Measurements from ENCODE around the gene FAAP100.
"Not testable (repeated sequence)": the region's sequence is repeated elsewhere in the genome, so short reads cannot be mapped to it uniquely, and the experiment has no call there.

The FAAP100 gene

GRCh38 chr17:81535480-81536298 lies 16.5 kb downstream of the FAAP100 start:
- H3K4me2 ChIP-seq (ENCODE audit: low read length) = no peak overlapping the region
- H3K27me3 ChIP-seq (ENCODE audit: control insufficient read depth, insufficient read depth, low read length) = peaks cover 17% of the 10 kb centered on the region
- H3K9me3 ChIP-seq (replicated peaks; ENCODE audit: low read length) = no peaks in the 10 kb centered on the region
- H3K4me3 ChIP-seq (ENCODE audit: low read length) = no peak overlapping the region
- peaks cover 12% of the 10 kb centered on the region for H3K36me3 ChIP-seq (ENCODE audit: insufficient read depth, low read length)
- peaks cover 5% of the 10 kb centered on the region for H3K4me1 ChIP-seq (ENCODE audit: control insufficient read depth, insufficient read depth, low read length)
- no peak overlapping the region for H3K9ac ChIP-seq (ENCODE audit: low read depth, low read length)

DNA sequence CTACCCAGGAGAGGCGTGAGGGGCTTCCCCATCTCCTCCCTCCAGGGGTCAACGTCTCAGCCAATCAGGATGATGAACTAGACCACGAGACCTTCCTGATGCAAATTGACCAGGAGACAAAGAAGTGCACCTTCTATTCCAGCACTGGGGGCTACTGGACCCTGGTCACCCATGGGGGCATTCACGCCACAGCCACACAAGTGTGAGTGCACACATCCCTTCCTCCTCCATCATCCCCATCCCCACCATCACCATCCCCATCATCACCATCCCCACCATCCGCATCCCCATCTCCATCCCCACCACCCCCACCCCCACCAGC lies 17.2 kb downstream of the FAAP100 start:
- Histone ChIP-seq H3K9ac (ENCODE audit: low read depth, low read length) (no peak overlapping the region), H3K27me3 (ENCODE audit: control insufficient read depth, insufficient read depth, low read length) (peaks cover 17% of the 10 kb centered on the region), H3K4me3 (ENCODE audit: low read length) (no peak overlapping the region), H3K9me3 (replicated peaks; ENCODE audit: low read length) (no peaks in the 10 kb centered on the region), H3K4me2 (ENCODE audit: low read length) (no peak overlapping the region), H3K4me1 (ENCODE audit: control insufficient read depth, insufficient read depth, low read length) (peaks cover 5% of the 10 kb centered on the region), H3K36me3 (ENCODE audit: insufficient read depth, low read length) (peaks cover 6% of the 10 kb centered on the region)

DNA sequence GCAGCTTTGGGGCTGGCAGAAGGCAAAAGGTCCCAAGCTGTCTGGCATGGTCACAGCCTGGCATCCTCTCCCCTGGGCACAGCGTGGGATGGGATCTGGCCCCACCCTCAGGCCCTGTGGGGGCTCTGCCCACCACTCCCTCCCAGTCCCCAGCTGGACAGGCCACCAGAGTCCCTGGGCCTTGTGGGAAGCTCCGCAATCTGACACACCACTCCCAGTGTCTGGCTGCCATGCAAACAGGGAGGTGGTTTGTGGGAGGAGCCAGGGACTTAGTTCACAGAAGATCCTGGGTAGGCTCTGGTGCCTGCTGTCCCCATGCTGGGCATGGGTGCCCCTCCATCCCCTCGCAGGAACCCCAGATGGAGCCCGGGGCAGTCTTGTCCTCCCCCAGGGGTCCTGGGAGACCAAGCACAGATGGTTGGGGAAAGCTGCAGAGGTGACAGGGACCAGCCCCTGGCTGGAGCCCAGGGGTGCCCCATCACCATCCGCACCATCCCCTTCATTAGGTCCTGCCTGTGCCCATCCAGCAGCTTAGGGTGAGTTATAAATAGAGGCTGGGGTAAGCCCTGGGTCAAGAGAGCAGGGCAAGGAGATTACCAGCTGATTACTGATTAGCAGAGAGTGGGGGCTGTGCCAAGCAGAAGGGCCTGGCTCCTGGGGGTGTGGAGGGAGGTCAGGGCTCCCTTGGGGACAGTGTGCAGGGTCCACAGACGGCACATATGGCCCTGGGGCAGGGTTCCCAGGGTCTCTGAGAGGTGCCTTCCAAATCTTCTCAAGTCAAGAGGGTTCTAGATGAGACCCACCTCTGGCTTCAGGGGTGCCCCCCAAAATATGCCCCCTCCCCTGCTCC lies 17.8 kb downstream of the FAAP100 start:
- peaks cover 17% of the 10 kb centered on the region for H3K27me3 ChIP-seq (ENCODE audit: control insufficient read depth, insufficient read depth, low read length)
- H3K4me3 ChIP-seq (ENCODE audit: low read length) = no peak overlapping the region
- peaks cover 5% of the 10 kb centered on the region for H3K4me1 ChIP-seq (ENCODE audit: control insufficient read depth, insufficient read depth, low read length)
- H3K9me3 ChIP-seq (replicated peaks; ENCODE audit: low read length) = no peaks in the 10 kb centered on the region
- H3K9ac ChIP-seq (ENCODE audit: low read depth, low read length) = no peak overlapping the region
- H3K36me3 ChIP-seq (ENCODE audit: insufficient read depth, low read length) = peaks cover 3% of the 10 kb centered on the region
- H3K4me2 ChIP-seq (ENCODE audit: low read length) = no peak overlapping the region

DNA sequence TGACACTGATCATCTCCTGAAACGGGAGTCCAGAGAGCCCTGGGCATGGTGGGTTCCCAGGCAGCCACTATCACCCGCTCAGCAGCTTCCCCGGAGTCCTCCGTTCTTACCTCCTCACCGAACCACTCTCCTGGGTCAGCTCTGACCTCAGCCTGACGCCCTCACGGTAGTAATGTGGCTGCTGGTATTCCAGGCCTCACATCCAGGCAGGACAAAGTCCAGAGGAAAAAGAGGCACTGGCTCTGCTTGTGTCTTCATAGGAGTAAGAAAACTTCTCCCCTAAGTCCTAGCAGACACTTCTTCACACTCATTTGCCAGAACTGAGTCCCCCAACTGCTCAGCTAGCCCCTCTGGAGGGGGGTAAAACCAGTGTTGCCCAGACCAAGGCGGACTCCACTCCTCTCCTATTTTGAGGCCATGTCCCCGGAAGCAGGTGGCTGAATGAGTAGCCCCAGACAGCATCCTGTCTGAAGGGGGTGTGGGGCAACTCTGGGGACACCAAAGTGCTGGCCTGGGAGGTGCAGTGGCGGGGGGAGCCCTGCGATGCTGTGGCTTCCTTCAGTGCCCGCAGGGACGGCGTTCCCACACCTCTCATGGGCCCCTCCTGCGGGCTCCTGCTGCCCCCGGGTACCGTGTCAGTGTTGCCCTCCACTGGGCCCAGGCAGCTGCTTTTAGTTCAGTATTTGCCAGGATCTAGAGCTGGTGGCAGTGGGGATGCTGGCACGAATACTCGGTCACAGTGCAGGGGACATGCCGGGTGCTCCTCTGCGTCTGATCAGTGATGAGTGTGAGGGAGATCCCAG lies 18.6 kb downstream of the FAAP100 start:
- H3K27me3 ChIP-seq (ENCODE audit: control insufficient read depth, insufficient read depth, low read length) = peaks cover 25% of the 10 kb centered on the region
- no peak overlapping the region for H3K9ac ChIP-seq (ENCODE audit: low read depth, low read length)
- no peaks in the 10 kb centered on the region for H3K9me3 ChIP-seq (replicated peaks; ENCODE audit: low read length)

DNA sequence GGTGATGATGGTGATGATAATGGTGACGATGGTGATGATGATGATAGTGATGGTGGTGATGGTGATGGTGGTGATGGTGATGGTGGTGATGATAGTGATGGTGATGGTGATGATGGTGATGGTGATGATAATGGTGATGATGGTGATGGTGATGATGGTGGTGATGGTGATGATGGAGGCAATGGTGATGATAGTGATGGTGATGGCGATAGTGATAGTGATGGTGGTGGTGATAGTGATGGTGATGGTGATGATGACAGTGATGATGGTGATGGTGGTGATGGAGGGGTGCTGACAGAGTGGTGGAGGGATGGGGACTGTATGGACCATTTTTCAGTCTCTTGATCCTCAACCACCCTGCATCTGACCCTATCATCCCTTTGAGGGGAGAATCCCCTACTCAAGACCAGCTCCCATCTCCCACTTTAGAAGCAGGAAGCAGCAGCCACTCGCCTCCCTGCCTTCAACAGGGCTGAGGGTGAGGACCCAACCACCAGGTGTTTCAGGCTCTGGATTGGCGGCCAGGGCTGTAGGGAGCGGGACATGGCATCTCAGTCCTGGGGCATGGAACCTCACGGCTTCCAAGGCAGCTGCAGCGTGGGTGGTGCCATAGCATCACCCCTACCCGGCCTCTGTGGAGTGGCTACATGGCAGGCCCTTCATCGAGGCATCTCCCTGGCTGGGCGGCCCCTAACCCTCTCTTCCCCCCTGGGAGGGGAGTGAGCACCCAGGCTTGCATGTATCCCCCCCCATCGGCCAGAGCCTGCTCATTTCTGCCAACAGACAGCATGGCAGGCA lies 19.5 kb downstream of the FAAP100 start:
- no peak overlapping the region for H3K4me3 ChIP-seq (ENCODE audit: low read length)
- H3K4me1 ChIP-seq (ENCODE audit: control insufficient read depth, insufficient read depth, low read length) = peaks cover 9% of the 10 kb centered on the region
- H3K9ac ChIP-seq (ENCODE audit: low read depth, low read length) = no peak overlapping the region
- peaks cover 32% of the 10 kb centered on the region for H3K27me3 ChIP-seq (ENCODE audit: control insufficient read depth, insufficient read depth, low read length)
- no peak overlapping the region for H3K4me2 ChIP-seq (ENCODE audit: low read length)
- no peaks in the 10 kb centered on the region for H3K36me3 ChIP-seq (ENCODE audit: insufficient read depth, low read length)
- no peaks in the 10 kb centered on the region for H3K9me3 ChIP-seq (replicated peaks; ENCODE audit: low read length)

More for the DNA sequence above, 18.6 kb downstream of the FAAP100 start:
- Histone ChIP-seq H3K4me2 (ENCODE audit: low read length) (no peak overlapping the region), H3K36me3 (ENCODE audit: insufficient read depth, low read length) (peaks cover 3% of the 10 kb centered on the region), H3K4me1 (ENCODE audit: control insufficient read depth, insufficient read depth, low read length) (peaks cover 5% of the 10 kb centered on the region), H3K4me3 (ENCODE audit: low read length) (no peak overlapping the region)

GRCh38 chr17:81531998-81532404 lies 20.2 kb downstream of the FAAP100 start:
- not testable (repeated sequence) for H3K4me3 ChIP-seq (ENCODE audit: low read length); H3K4me2 ChIP-seq (ENCODE audit: low read length); H3K9ac ChIP-seq (ENCODE audit: low read depth, low read length); H3K9me3 ChIP-seq (replicated peaks; ENCODE audit: low read length); H3K36me3 ChIP-seq (ENCODE audit: insufficient read depth, low read length)
- peaks cover 11% of the 10 kb centered on the region for H3K4me1 ChIP-seq (ENCODE audit: control insufficient read depth, insufficient read depth, low read length)
- H3K27me3 ChIP-seq (ENCODE audit: control insufficient read depth, insufficient read depth, low read length) = peaks cover 33% of the 10 kb centered on the region

- Histone ChIP-seq H3K4me1 (ENCODE audit: control insufficient read depth, insufficient read depth, low read length) (peaks cover 11% of the 10 kb centered on the region), H3K27me3 (ENCODE audit: control insufficient read depth, insufficient read depth, low read length) (peaks cover 23% of the 10 kb centered on the region)
- not testable (repeated sequence) for H3K4me3 ChIP-seq (ENCODE audit: low read length); H3K9me3 ChIP-seq (replicated peaks; ENCODE audit: low read length); H3K9ac ChIP-seq (ENCODE audit: low read depth, low read length); H3K36me3 ChIP-seq (ENCODE audit: insufficient read depth, low read length); H3K4me2 ChIP-seq (ENCODE audit: low read length)
These were observed 21.1 kb downstream of the FAAP100 start for GRCh38 chr17:81531013-81531412.

DNA sequence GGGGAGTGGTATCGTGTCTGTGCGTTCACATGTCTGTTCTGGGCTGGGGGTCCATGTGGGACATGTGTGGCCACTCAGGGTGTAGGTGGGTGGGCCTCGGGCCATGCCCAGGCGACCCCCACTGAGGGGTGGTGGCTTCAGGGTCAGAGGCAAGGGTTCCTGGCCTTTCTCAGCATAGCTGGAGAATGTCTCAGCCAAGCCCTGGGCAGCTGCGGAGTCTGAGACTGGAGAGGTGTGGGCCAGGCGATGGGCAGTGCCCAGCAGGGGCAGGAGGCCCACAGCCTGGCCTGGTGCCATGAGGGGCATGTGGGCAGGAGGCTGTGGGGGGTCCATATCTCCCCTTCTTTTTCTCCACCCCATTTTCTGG lies 22.7 kb downstream of the FAAP100 start:
- H3K27me3 ChIP-seq (ENCODE audit: control insufficient read depth, insufficient read depth, low read length) = peaks cover 26% of the 10 kb centered on the region
- no peak overlapping the region for H3K9ac ChIP-seq (ENCODE audit: low read depth, low read length)
- H3K9me3 ChIP-seq (replicated peaks; ENCODE audit: low read length) = no peaks in the 10 kb centered on the region

GRCh38 chr17:81528651-81529436 lies 23.3 kb downstream of the FAAP100 start:
- H3K9me3 ChIP-seq (replicated peaks; ENCODE audit: low read length) = no peaks in the 10 kb centered on the region
- no peak overlapping the region for H3K4me3 ChIP-seq (ENCODE audit: low read length)
- no peaks in the 10 kb centered on the region for H3K36me3 ChIP-seq (ENCODE audit: insufficient read depth, low read length)
- H3K4me1 ChIP-seq (ENCODE audit: control insufficient read depth, insufficient read depth, low read length) = peaks cover 10% of the 10 kb centered on the region
- no peak overlapping the region for H3K9ac ChIP-seq (ENCODE audit: low read depth, low read length)
- no peak overlapping the region for H3K4me2 ChIP-seq (ENCODE audit: low read length)
- peaks cover 28% of the 10 kb centered on the region for H3K27me3 ChIP-seq (ENCODE audit: control insufficient read depth, insufficient read depth, low read length)

More for the DNA sequence above, 22.7 kb downstream of the FAAP100 start:
- Histone ChIP-seq H3K4me1 (ENCODE audit: control insufficient read depth, insufficient read depth, low read length) (peaks cover 11% of the 10 kb centered on the region), H3K36me3 (ENCODE audit: insufficient read depth, low read length) (no peaks in the 10 kb centered on the region), H3K4me3 (ENCODE audit: low read length) (no peak overlapping the region), H3K4me2 (ENCODE audit: low read length) (no peak overlapping the region)

DNA sequence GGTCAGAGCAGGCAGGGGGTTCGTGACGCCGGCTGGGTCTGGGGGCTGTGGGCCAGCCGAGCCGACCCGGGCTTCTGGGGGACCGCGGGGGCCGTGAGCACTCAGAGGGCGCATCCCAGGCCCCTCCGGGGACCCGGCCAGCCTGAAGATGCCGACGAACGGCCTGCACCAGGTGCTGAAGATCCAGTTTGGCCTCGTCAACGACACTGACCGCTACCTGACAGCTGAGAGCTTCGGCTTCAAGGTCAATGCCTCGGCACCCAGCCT lies 23.8 kb downstream of the FAAP100 start:
- Histone ChIP-seq H3K4me1 (ENCODE audit: control insufficient read depth, insufficient read depth, low read length) (peaks cover 14% of the 10 kb centered on the region), H3K4me3 (ENCODE audit: low read length) (no peak overlapping the region), H3K9ac (ENCODE audit: low read depth, low read length) (no peak overlapping the region), H3K4me2 (ENCODE audit: low read length) (no peak overlapping the region), H3K9me3 (replicated peaks; ENCODE audit: low read length) (no peaks in the 10 kb centered on the region), H3K36me3 (ENCODE audit: insufficient read depth, low read length) (no peaks in the 10 kb centered on the region), H3K27me3 (ENCODE audit: control insufficient read depth, insufficient read depth, low read length) (peaks cover 28% of the 10 kb centered on the region)

Measured in skeletal muscle satellite cell (primary cell).